Measurements from ENCODE around the gene AQP7.

- no peak for TF ChIP-seq YY1 (IDR thresholded peaks at IDR 0.05; ENCODE audit: low read depth)
- TF ChIP-seq CTCF (IDR thresholded peaks at IDR 0.05) = no peak
- no peak for TF ChIP-seq REST (IDR thresholded peaks at IDR 0.05; ENCODE audit: low read depth, low read length)
- no peak for TF ChIP-seq EZH2phosphoT487 (IDR thresholded peaks at IDR 0.05; ENCODE audit: borderline replicate concordance, low read depth)
- no peak for TF ChIP-seq JUND (IDR thresholded peaks at IDR 0.05)
- no peak for TF ChIP-seq EP300 (IDR thresholded peaks at IDR 0.05; ENCODE audit: borderline replicate concordance in 1 of 2, low read depth in 1 of 2, low read length in 1 of 2)
Measured at GRCh38 chr9:33446240-33446945, 44.0 kb upstream of the AQP7 start.

Data from SK-N-SH (cell line).